Activated CD4-positive, alpha-beta T cell treated with anti-CD3 and anti-CD28 coated beads, Interleukin-2, amount 50 U/mL, for 24 hours (primary cell): ENCODE data around the gene OBSL1.

Experiments
- DNase-seq, 2 donors: peaks; one replicate each; pipeline ENCODE4 v3.0.0-alpha.2; 2020; ENCODE audit warnings: low read depth in 1 of 2, low spot score in 1 of 2

OBSL1 gene

DNA sequence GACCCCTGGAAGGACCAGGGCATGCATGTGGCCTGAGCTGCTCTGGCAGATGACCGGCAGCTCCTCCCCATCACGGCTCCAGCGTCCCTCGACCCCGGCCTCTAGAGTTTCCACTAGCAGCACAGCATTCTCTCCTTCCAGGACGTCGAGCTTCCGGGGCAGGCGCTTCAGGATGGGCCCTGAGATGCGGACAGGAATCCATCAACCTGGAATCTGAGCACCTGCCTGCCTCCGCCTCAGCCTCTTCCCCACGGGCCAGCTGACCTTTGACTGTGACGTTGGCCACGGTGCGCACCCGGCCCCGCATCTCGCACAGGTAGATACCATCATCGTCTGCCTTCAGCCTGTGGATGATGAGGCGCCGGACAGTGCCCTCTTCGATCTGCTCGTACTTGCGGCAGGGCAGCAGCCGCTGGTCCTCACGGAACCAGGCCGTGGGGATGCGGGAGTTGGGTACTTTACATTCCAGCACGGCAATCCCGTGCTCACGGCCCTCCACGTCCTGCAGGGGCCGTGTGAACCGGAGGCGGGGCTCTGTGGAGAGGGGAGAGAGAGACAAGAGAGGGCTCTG is 3.5 kb downstream of the OBSL1 start:
- DNase-seq: no peak

DNA sequence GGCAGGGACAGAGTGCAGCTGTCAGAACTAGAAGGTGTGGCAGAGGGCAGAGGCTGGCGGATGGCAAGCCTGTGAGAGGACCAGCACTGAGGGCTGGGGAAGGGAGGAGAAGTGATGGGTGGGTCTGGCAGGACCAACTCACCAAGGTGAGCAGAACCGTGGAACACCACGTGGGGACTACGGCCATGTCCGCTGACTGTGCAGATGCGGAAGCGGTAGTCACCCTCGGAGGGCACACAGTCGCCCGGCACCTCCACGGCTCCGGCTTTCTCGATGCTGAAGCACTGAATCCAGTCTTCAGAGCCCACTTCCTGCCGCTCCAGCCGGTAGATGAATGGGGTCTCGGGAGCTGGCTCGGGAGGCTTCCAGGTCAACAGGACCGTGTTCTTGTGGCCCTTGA is 4.2 kb downstream of the OBSL1 start:
- DNase-seq: no peak

DNA sequence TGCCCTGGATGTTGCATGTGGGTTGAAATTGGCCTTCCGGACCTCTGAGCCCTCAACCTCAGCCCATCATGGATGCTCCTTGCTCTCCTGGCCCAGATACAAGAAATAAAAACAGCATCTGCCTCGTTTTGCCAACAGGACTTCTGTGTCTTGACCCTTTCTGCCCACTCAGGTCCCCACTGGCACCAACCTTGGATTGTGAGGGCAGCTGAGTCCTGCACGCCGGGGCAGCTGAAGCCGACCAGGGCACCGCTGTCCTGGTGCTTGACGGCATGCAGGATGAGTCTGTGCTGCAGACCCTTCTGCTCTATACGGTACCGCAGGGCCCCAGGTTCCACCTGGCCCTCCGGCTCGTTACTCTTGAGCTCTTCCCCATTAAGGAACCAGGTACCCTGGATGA is 4.7 kb downstream of the OBSL1 start:
- no peak for DNase-seq

DNA sequence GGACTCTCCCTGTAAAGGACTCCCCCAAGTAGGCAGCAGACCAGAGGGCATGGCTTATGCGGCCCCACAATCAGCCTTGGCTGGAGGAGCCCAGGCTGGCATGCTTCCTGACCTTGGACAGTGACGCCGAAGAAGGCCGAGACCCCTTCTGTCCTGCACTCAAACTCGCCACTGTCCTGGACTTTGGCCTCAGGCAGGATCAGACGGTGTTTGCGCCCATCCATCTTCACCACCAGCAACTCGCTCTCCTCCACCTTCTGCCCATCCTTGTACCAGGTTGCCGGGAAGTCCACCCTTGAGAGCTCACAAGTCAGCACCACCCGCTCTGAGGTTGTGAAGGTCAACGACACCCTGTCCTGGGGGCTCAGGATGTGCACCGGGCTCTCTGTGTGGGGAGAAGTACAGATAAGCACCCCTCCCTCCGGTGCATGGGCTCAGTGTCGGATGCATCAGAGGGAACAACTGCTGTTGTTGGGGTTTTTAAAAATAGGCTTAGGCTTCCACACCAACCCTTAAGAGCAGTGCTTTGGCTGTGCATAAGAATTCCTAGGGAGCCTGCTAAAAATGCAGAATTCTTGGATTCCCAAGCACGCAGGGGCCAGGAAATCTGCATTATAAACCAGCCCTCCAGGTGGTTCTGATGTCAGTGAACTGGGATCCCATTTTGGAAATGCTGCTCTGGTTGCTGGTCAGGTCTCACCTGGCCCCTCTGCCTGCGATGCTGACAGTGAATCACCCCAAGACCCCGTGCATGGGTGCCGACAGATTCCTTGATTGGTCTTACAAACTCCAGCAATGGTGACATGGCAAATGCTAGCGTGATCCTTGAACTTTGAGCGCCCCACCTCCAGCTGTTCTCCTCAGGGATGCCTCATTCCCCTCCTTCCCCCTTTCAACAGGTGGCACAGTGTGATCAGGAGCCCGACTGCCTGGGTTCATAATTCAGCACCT is 5.9 kb downstream of the OBSL1 start:
- no peak for DNase-seq

DNA sequence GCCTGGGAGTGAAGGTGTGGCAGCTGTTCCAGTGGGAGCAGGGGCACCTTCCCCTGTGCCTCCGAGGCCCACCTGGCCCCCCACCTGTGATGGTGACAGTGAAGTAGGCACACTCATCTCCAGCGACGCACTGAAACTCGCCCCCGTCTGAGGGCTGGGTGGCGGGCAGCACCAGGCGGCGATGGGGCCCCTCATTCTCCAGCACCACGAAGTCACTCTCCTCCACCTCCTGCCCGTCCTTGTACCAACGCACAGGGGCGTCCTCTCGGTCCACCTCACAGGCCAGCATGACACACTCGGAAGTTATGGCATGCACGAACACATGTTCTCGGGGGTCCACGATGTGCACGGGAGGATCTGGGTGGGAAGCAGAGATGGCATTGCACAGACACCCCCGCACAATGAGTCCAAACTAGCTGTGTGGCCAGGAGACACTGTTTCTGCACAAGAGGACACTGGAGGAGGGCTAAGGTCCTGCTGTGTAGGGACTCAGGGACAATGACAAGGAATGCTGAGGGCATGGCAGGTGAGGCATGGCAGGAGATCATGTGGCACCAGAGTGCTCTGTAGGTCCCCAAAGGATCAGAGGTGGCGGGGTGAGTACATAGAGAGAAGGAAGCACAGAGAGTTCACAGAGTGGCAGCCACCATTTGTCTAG is 7.9 kb downstream of the OBSL1 start:
- no peak for DNase-seq

DNA sequence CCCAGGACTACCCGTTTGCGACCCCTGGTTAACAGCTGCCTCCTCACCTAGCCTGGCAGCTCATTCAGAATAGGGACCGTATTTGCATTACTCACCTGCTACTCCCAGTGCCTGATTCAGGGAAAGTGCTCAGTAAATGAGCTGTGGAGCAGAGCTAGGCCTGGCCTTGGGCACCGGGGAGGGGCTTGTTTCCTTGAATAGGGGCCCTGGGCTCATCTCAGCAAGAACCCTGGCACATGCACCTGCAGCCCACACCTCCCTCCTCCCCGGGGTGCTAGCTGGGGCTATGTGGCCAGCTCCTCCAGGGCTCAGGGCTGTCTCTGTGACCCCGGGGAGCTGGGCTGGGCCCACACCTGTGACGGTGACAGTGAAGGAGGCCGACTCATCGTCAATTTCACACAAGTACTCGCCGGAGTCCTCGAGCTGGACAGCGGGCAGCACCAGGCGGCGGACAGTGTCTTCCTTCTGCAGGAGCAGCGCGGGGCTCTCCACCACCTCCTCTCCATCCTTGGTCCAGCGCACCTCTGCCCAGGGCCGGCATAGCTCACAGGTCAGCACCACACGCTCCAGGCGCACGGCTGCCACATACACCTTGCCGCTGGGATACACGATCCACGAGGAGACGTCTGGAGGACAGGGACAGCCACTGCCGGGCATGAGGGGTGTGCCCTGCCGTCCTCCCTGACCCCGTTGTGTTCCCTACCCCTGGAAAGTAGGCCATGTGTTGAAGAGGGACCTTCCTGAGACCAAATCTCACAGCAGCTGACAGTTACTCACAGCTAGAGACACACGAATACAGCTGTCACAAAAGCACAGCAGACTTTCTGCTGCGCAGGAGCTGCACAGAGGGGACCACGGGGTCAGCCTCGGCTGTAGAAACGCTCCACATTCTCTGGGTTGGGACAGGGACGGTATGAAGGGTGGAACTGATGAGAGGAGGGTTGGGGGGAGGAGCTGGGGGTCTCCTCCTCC is 9.0 kb downstream of the OBSL1 start:
- no peak for DNase-seq

DNA sequence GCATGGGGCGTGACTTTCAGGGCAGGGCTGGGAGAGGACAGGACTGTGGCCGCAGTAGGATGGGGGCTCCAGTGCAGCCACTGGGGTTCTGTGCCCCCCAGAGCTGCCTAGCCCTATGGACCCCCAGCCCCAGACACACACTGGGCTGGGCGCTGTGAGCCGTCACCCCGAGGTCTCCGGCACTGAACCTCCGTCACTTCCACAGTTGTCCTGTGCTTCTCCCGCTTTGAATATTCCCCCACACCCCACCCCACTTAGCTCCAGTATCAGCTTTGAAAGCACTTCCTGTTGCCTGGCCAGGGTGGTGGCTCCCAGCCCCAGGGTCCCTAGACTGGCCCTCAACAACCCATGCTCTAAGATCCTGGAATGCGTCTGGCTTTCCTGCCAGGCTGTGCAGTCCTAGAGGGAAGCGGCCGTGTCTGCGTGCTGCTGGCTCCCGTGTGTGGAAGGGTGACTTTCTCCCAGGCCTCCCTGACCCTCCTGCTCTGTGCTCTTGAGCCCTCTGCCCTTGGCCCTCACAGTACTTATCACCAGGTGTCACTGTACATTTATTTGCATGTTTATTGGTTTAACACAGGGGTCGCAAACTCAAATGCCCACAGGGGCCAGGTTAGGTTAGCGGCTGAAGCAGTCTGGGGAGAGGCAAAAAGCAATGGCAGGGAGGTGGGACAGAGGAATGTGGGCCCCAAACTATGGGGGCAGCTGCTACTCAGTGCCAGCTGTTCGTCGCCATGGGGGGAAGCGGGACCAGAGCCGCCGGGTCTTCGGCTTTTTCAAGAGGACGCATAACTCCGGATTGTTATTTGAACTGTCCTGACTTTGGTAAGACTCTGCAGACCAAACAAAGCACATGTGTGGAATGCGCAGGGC is 9.9 kb downstream of the OBSL1 start:
- DNase-seq: no peak

DNA sequence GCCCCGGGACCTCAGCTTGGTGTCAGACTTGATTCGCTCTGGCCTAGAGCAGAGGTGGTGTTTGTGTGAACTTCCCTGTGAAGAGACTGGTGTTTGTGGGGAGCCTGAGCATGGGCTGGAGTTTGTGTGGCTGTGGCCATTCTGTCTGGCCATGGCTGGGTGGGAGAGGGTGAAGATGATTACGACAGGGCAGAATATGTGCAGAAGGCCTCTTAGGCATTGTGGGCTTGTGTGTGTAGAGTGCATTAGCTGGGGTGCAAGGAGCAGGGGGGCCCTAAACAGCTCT is 10.5 kb downstream of the OBSL1 start:
- no peak for DNase-seq

DNA sequence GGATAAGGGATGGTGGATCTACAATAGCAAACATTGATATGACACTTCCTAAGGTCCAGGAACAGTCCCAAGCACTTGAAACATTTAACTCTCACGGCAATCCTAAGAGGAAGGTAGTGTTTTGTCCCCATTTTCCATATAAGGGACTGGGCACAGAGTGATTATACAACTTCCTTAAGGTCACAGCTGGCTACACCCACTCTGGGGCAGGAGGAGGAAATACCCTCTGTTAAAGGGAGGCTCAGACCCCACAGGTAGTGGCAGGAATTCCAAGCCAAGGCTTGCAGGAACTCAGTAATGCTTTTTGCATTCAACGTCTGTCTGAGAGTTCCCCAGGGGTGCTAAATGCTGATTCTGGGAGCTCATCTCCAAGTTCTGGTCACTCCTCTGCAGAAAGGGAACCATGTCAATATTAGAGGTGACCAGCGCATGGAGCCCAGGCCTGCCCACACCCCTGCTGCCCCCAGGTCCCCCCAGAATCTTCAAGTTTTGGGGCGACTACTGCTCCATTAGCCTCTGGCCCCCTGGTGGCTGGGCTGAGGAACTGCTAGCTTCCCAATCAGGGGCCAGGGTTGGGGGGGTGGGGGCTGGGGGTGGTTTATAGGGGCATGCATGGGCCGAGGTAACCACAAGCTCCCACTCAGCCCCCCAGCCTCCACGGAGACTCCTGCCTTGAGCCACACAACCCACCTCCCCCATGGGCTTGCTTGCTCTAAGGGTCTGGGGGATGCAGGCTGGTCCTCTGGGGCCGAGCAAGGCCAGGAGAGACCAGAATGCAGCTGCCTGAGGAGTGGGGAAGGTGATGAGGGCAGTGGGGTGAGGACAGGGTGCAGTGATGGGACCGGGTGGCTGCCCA is 11.1 kb downstream of the OBSL1 start:
- DNase-seq: no peak

DNA sequence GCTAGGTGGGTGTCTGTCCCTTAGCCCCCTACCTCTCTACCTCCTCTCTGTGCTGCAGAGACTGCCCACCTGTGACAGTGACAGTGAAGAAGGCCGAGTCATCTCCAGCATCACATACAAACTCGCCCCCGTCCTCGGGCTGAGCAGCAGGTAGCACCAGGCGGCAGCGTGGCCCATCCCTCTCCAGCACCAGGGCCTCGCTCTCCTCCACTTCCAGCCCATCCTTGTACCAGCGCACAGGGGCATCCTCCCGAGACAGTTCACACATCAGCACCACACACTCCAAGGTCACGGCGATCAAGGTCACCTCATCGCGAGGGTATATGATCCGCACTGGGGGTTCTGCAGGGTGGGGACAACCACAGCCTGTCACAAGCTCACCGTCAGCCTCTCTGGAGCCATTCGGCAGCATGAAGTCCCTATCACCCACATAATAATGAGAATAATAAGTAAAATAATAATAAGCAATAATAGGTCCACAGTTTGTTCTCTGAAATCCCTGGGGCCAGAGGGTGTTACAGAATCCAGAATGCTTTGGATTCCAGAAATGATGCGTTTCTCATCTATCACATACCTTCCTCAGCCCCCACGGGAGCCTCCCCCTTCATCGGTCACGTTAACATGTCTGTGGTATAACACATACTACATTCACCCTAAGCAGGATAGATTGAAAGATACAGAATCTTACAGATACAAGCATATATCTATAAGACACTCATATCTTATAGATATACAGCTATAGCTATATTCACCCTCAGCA is 12.0 kb downstream of the OBSL1 start:
- no peak for DNase-seq

DNA sequence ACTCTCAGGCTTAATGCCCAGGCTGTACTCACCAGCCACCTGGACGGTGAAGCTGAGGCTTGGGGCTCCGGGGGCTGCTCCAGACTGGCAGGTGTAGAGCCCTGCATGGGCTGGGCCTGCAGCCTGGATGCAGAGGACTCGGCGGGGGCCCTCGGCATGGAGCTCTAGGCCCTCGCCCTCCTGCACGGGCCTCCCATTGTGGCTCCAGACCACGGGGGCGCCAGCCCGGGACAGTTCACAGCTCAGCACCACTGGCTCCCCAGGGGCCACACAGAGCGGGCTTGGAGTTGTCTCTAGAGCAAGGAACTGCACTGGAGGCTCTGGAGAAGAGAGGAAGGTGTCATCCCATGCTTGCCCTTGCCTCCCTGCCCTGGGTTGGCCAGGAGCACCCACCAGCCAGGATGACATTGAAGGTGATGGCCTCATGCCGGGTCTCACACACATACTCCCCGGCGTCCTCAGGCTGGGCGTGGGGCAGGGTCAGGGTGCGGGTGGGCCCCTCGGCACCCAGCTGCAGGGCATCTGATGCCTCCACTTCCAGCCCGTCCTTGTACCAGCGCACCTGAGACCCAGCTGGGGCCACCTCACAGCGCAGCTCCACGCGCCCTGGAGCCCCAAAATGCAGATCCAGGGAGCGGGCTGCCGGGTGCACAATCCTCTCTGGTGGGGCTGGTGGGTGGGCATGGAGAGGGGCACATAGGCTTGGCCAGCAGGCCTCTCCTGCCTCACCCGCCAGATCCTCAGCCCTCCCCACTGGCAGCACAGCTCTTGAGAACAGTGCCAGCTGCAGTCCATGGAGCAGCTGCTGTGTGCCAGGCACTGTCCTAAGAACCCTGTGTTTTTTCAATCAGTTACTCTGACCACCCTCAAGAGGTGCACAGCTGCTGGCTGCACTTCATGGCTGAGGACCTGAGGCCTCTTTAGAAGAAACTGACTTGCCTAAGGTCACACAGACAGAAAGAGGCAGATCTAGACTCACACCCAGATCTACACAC is 13.3 kb downstream of the OBSL1 start:
- DNase-seq: no peak

DNA sequence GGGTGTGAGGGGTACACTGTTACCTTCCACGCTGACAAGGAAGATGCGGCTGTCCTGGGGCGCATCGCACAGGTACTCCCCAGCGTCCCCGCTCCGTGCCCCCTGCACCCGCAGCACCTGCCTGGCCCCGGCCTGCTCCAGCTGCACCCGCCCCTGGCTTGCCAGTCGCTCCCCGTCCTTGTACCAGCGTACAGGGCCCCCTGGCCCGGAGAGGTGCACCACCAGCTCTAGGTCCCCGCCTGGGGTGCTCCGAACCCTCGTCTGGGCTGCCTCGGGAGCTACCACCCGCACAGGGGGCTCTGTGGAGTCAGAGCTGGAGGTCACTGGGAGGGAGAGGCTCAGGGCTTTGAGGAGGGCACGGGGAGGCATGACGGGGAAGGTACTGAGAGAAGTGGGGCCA is 14.0 kb downstream of the OBSL1 start:
- no peak for DNase-seq

DNA sequence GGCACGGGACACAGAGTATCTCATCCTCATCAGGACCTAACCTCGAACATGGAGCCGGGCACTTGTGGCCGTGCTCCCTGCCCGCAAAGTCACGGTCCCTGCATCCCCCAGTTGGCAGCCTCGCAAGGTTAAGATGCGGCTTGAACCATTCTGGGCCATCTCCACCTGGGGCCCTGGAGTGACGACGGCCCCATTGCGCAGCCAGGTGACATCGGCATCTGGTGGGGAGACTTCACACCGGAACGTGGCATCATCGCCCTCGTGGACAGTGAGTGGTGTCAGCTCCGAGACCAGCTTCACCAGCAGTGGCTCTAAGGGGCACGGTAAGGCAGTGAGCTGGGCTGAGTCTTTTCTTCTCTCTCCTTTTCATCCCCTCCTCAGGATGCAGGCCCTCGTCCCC is 14.9 kb downstream of the OBSL1 start:
- no peak for DNase-seq

DNA sequence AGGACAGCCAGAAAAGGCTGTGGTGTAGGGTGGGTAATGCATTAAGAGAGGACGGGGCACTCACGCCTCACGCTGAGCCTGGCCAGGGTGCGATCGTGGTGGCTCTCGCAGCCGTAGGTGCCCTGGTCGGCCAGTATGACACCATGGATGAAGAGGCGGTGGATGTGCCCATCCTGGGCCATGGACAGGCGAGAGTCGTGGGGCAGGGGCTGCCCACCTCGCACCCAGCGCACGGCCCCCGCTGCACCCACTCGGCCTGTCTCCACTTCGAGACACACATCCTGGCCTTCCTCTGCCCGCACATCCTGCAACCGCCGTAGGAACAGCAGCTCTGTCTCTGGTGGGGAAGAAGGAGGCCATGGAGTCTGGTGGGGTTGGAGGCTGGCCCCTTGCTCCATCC is 15.4 kb downstream of the OBSL1 start:
- DNase-seq: no peak

DNA sequence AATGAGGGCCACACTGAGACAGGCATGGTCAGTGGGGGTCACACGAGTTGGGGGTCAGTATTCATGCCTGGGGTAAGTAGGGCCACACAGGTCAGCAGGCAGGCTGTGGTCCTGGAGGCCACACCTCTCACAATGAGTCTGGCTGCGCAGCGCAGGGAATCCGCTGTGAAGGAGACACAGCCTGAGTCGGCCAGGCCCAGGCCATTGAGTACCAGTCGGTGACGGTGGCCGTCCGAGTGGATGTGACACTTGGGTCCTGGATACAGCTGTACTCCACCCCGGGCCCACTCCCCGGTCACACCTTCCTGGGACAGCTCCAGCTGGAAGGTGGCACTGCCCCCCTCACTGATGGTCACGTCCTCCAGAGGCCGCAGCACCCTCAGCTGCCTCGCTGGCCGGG is 17.0 kb downstream of the OBSL1 start:
- no peak for DNase-seq

DNA sequence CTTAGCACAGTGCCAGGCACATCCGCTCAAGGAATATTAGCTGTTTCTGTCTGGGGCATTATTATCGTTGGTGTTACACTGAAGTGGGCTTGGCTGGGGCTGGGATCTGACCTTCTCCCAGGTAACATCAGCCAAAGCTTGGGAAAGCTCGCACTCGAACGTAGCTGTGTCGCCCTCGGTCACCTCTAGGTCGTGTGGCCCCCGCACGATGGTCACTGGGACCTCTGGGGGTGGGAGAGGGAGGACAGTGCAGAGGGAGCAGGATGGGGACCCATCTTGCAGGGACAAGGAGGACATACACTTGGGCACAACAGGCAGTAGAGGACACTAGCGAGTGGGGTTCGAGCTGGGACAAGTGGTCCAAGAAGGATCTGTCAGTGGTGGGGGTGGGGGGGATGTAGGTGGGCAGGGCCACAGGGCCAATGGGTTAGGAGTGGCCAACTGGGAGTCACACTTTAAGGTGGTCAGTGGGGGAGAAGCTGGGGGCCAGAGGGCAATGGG is 17.8 kb downstream of the OBSL1 start:
- no peak for DNase-seq

DNA sequence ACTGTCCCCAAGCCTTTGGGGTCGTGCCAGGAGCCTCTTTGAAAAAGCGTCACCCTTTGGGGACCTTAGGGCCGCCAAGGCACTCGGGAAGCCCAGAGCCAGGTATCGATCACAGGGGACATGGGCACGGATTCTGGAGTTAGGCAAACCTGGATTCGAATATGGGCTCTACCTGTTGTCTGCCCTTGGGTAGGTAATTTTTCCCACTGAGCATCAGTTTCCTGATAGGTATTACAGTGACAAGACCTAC is 18.2 kb downstream of the OBSL1 start:
- DNase-seq: no peak
